ENCODE results near the gene ROBO4. TPM values are rescaled to one million over a fixed set of nuclear protein-coding genes. Genes with fewer than 3 reads are reported as not detected.

ROBO4 gene
- total RNA-seq, 3 donors from 2014 or later: 4.8 to 8.4 (median 7.9) TPM

GRCh38 chr11:124874571-124875255 is 23.0 kb downstream of the ROBO4 start:
- Histone ChIP-seq H3K9me3 (no peaks in the 10 kb centered on the region), H3K4me1 (ENCODE audit: low read depth) (peaks cover 3% of the 10 kb centered on the region), H3K4me3 (no peak overlapping the region), H3K36me3 (ENCODE audit: low read depth) (no peaks in the 10 kb centered on the region)
- TF ChIP-seq, protein P1, sequence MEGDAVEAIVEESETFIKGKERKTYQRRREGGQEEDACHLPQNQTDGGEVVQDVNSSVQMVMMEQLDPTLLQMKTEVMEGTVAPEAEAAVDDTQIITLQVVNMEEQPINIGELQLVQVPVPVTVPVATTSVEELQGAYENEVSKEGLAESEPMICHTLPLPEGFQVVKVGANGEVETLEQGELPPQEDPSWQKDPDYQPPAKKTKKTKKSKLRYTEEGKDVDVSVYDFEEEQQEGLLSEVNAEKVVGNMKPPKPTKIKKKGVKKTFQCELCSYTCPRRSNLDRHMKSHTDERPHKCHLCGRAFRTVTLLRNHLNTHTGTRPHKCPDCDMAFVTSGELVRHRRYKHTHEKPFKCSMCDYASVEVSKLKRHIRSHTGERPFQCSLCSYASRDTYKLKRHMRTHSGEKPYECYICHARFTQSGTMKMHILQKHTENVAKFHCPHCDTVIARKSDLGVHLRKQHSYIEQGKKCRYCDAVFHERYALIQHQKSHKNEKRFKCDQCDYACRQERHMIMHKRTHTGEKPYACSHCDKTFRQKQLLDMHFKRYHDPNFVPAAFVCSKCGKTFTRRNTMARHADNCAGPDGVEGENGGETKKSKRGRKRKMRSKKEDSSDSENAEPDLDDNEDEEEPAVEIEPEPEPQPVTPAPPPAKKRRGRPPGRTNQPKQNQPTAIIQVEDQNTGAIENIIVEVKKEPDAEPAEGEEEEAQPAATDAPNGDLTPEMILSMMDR (IDR thresholded peaks at IDR 0.05): no peak
- intact Hi-C loops (cut with DNase I, micrococcal nuclease): no loop called here
- DNase-seq (no peak), ATAC-seq (no peak)

- H3K4me1 ChIP-seq (ENCODE audit: low read depth): peaks cover 3% of the 10 kb centered on the region
- no peak overlapping the region for H3K4me3 ChIP-seq
- no peaks in the 10 kb centered on the region for H3K36me3 ChIP-seq (ENCODE audit: low read depth)
- TF ChIP-seq, protein P1 (IDR thresholded peaks at IDR 0.05): no peak
- DNase-seq: no peak
- no peak for ATAC-seq
- H3K9me3 ChIP-seq: no peaks in the 10 kb centered on the region
- intact Hi-C loops (cut with DNase I, micrococcal nuclease): no loop called here
Observed at GRCh38 chr11:124873951-124874350, 23.7 kb downstream of the ROBO4 start.

DNA sequence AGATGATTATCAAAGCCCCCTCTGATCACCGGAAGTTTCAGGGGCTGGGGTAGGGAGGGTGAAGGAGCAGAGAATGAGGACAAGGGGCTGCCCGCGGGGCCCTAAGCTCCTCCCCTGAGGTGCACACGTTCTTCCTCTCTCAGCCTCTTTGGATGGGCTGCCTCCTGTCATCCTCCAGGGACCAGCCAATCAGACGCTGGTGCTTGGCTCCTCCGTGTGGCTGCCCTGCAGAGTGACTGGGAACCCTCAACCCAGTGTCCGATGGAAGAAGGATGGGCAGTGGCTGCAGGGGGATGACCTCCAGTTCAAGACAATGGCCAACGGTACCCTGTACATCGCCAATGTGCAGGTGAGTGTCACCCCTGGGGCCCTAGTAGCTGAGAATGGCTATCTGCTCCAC is 24.9 kb downstream of the ROBO4 start:
- intact Hi-C loops (cut with DNase I, micrococcal nuclease): no loop called here

GRCh38 chr11:124872280-124872679 is 25.4 kb downstream of the ROBO4 start:
- no peak for ATAC-seq
- Histone ChIP-seq H3K36me3 (ENCODE audit: low read depth) (no peaks in the 10 kb centered on the region), H3K4me3 (no peak overlapping the region), H3K9me3 (no peaks in the 10 kb centered on the region), H3K4me1 (ENCODE audit: low read depth) (peaks cover 3% of the 10 kb centered on the region)
- TF ChIP-seq, protein P1 (IDR thresholded peaks at IDR 0.05): no peak
- no peak for DNase-seq
- intact Hi-C loops (cut with DNase I, micrococcal nuclease): no loop called here

More for the DNA sequence above, 24.9 kb downstream of the ROBO4 start:
- Histone ChIP-seq H3K36me3 (ENCODE audit: low read depth) (no peaks in the 10 kb centered on the region), H3K4me1 (ENCODE audit: low read depth) (peaks cover 3% of the 10 kb centered on the region), H3K4me3 (no peak overlapping the region), H3K9me3 (no peaks in the 10 kb centered on the region)
- TF ChIP-seq, protein P1 (IDR thresholded peaks at IDR 0.05): no peak
- DNase-seq (no peak), ATAC-seq (no peak)

- TF ChIP-seq, protein P1 (IDR thresholded peaks at IDR 0.05): no peak
- Histone ChIP-seq H3K4me3 (no peak overlapping the region), H3K4me1 (ENCODE audit: low read depth) (peaks cover 6% of the 10 kb centered on the region), H3K36me3 (ENCODE audit: low read depth) (no peaks in the 10 kb centered on the region), H3K9me3 (no peaks in the 10 kb centered on the region)
- intact Hi-C loops (cut with DNase I, micrococcal nuclease): no loop called here
- ATAC-seq (no peak), DNase-seq (no peak)
Observed at GRCh38 chr11:124870430-124870829, 27.2 kb downstream of the ROBO4 start.
